ENCODE measurements around the gene CARMIL3. TPM values are rescaled to one million over a fixed set of nuclear protein-coding genes. Genes with fewer than 3 reads are reported as not detected.
"Not testable (repeated sequence)": the region's sequence is repeated elsewhere in the genome, so short reads cannot be mapped to it uniquely, and the experiment has no call there.

CARMIL3 gene
- total RNA-seq, 1 donor, result not detected

DNA sequence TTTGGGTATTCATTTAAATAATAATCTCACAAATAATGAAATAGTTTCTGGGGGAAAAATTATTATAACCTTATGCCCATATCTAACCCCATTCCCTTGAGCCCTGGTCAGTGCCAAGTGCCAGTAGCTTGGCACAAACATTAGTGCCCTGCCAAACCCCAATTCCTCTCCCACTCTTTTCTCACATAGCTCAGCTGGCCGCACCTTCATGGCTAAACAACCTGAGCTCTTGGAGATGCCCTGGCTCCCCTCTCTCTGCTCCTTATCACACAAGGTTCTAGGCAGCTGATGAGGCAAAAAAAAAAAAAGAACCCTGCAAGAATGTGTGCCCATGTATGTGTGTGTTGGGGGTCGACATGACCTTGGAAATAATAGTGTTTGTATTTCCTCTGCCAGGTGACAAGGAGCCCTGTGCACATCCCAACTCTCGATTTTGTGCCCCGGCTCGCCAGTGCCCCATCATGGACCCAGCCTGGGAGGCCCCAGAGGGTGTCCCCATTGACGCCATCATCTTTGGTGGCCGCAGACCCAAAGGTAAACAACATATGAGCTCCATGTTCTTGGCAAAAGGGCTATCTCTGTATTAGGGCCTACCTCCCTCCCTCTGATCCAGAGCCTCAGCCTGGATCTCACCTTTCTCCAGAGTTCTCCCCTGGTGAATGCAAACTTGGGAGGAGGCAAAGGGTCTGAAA lies 50.7 kb downstream of the CARMIL3 start:
- DNase-seq (ENCODE audit: low read depth), result no peak
- TF ChIP-seq, protein P1, sequence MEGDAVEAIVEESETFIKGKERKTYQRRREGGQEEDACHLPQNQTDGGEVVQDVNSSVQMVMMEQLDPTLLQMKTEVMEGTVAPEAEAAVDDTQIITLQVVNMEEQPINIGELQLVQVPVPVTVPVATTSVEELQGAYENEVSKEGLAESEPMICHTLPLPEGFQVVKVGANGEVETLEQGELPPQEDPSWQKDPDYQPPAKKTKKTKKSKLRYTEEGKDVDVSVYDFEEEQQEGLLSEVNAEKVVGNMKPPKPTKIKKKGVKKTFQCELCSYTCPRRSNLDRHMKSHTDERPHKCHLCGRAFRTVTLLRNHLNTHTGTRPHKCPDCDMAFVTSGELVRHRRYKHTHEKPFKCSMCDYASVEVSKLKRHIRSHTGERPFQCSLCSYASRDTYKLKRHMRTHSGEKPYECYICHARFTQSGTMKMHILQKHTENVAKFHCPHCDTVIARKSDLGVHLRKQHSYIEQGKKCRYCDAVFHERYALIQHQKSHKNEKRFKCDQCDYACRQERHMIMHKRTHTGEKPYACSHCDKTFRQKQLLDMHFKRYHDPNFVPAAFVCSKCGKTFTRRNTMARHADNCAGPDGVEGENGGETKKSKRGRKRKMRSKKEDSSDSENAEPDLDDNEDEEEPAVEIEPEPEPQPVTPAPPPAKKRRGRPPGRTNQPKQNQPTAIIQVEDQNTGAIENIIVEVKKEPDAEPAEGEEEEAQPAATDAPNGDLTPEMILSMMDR (IDR thresholded peaks at IDR 0.05; ENCODE audit: insufficient read depth, low read length), result no peak
- no peak overlapping the region for H3K4me3 ChIP-seq (ENCODE audit: low read depth, low read length)

DNA sequence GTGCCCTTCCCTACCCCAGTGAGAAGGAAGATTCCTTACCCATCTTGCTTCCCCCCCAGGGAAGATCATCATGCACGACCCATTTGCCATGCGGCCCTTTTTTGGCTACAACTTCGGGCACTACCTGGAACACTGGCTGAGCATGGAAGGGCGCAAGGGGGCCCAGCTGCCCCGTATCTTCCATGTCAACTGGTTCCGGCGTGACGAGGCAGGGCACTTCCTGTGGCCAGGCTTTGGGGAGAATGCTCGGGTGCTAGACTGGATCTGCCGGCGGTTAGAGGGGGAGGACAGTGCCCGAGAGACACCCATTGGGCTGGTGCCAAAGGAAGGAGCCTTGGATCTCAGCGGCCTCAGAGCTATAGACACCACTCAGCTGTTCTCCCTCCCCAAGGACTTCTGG lies 51.6 kb downstream of the CARMIL3 start:
- TF ChIP-seq, protein P1 (IDR thresholded peaks at IDR 0.05; ENCODE audit: insufficient read depth, low read length), result no peak
- H3K4me3 ChIP-seq (ENCODE audit: low read depth, low read length), result no peak overlapping the region

DNA sequence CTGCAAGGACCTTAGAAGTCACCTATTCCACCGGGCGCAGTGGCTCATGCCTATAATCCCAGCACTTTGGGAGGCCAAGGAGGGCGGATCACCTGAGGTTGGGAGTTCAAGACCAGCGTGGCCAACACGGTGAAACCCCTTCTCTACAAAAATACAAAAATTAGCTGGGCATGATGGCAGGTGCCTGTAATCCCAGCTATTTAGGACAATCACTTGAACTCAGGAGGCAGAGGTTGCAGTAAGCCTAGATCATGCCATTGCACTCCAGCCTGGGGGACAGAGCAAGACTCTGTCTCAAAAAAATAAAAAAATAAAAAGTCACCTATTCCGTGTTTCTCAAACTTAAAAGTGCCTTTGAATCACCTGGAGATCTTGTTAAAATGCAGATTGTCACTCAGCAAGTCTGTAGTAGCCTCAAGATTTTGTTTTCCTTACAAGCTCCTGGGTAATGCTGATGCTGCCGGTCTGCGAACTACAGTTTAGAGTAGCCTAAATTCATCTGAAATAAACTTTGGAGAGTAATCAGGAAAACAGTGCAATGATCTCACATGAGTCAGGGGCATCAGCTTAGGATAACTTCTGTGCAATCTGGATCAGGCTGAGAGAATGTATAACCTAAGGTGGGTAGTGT lies 53.9 kb downstream of the CARMIL3 start:
- not testable (repeated sequence) for H3K4me3 ChIP-seq (ENCODE audit: low read depth, low read length); DNase-seq (ENCODE audit: low read depth)

More for the DNA sequence above, 51.6 kb downstream of the CARMIL3 start:
- no peak for DNase-seq (ENCODE audit: low read depth)

DNA sequence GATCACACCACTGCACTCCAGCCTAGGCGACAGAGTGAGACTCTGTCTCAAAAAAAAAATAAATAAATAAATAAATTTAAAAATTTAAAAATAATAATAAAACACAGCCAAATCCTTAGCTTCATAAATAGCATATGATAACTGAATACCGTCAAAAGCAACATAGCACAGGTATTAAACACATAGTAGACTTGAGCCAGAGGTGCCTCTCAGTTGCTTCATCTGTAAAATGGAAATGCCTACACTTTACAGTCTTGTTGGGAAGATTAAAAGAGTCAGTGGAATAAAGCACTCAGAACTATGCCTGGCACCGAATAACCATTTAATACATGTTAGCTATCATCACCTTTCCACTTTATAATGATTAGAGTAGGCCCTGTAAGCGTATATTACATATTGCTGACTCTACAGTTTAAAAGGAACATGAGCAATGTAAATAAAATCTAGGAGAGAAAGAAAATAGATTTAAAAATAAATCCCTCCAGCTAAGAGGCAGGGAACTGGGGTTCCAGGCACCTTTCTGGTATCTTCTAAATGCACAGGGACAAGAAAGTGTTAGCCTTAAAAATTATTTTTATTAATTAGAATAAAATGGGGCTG lies 55.0 kb downstream of the CARMIL3 start:
- TF ChIP-seq, protein P1 (IDR thresholded peaks at IDR 0.05; ENCODE audit: insufficient read depth, low read length), result no peak
- H3K4me3 ChIP-seq (ENCODE audit: low read depth, low read length), result no peak overlapping the region
- no peak for DNase-seq (ENCODE audit: low read depth)

DNA sequence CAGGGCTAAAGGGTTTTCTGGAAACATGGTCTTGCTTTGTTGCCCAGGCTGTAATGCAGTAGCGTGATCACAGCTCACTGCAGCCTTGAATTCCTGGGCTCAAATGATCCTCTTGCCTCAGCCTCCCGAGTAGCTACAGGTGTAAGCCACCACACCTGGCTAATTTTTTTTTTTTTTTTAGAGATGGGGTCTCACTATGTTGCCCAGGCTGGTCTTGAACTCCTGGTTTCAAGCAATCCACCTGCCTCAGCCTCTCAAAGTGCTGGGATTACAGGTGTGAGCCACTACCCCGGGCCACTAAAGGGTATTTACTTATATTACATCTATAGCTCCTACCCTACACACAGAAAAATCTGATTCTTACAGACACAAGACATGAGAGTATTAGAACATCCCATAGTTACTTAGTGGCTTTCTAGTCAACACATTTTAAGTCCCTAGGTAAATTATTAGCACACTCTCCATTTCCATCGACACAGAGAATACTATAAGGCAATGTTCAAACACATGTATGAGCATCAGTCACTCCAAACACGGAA lies 56.6 kb downstream of the CARMIL3 start:
- no peak for DNase-seq (ENCODE audit: low read depth)
- TF ChIP-seq, protein P1 (IDR thresholded peaks at IDR 0.05; ENCODE audit: insufficient read depth, low read length), result no peak
- no peak overlapping the region for H3K4me3 ChIP-seq (ENCODE audit: low read depth, low read length)

DNA sequence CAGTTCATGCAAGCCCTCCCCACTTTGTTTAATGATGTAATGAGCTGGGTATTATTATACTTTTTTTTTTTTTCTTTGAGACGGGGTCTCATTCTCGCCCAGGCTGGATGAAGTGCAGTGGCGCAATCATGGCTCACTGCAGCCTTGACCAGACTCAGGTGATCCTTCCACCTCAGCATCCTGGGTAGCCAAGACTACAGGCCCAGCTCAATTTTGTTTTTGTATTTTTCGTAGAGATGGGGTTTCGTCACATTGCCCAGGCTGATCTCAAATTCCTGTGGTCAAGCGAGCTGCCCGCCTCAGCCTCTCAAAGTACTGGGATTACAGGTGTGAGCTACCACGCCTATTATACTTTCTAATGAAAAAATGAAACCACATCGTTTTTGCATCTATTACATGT lies 58.3 kb downstream of the CARMIL3 start:
- no peak for DNase-seq (ENCODE audit: low read depth)
- TF ChIP-seq, protein P1 (IDR thresholded peaks at IDR 0.05; ENCODE audit: insufficient read depth, low read length), result no peak
- H3K4me3 ChIP-seq (ENCODE audit: low read depth, low read length), result no peak overlapping the region

DNA sequence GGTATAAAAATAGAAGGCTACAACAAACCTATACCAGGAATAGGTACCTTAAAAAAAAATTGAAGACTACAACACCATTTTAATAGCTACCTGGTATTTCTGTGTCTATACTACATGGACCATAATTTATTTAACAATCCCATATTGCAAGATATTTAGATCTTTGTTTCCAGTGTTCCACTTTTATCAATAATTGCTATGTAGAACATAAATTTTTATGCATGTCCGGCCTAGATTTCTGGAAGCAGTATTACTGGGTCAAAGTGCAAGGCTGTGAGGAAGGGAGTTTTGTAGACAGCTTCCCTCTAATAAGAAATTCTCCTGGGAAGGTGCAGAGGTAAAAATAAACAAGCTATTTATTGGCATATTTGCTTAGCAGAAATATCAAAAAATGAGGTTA lies 58.7 kb downstream of the CARMIL3 start:
- H3K4me3 ChIP-seq (ENCODE audit: low read depth, low read length), result no peak overlapping the region
- TF ChIP-seq, protein P1 (IDR thresholded peaks at IDR 0.05; ENCODE audit: insufficient read depth, low read length), result no peak
- DNase-seq (ENCODE audit: low read depth), result no peak
